HT1080 (cell line): ENCODE measurements around the gene STYK1. TPM values are rescaled to one million over a fixed set of nuclear protein-coding genes. Genes with fewer than 3 reads are reported as not detected.
"Not testable (repeated sequence)": the region's sequence is repeated elsewhere in the genome, so short reads cannot be mapped to it uniquely, and the experiment has no call there.

Experiments
- DNase-seq: peaks from one replicate; pipeline ENCODE4 v3.0.0-alpha.2; 2015; ENCODE audit warnings: low read depth
- total RNA-seq: library from RNA; depleted of rRNA; stranded (reverse); fragments of >200 nt; shearing (Covaris generic); gene quantifications from 2 replicates; pipeline ENCODE4 v1.2.3, GENCODE V29; 2014

Gene STYK1
- total RNA-seq, 1 experiment from 2014 or later = 0.69 TPM

DNA sequence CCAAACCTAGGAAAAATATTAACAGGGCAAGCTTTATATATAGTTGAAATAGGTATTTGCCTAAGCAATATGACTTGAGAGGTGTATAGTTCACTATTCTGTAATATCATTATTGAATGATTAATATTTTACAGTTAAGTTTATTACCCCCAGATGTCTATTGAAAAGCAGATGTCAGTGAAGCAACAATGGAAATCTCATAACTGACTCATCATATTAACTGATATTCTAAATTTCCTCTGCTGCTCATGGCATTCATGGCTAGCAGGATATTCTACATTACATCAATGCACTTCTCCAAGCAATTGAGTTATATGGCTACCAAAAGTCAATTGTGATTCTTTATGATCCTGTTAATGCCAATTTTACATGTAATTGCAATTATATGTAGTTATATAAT is 50.7 kb downstream of the STYK1 start:
- no peak for DNase-seq

DNA sequence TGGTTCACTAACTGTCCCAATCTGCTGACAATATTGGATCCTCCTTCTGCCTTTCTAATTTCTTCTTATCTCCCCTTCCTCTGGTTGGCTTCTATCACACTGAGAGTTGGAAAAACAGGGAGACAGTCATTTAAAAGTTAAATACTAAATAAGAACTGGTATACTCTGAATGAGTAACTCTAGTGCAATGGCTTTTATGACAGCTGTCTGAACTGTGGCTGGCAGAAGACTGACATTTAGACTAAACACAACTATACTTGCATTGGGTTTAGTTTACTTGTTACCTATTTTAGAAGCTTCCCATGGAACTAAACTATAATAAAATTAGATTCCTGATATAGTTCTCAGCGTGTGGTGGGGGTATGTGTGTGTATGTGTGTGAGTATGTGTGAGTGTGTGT is 52.6 kb downstream of the STYK1 start:
- DNase-seq = no peak

- DNase-seq = no peak
These were observed 53.6 kb downstream of the STYK1 start for GRCh38 chr12:10620078-10620779.

- DNase-seq = peak; percentile 89
These were observed 55.4 kb downstream of the STYK1 start for GRCh38 chr12:10618338-10618987.

- no peak for DNase-seq
These were observed 56.0 kb downstream of the STYK1 start for GRCh38 chr12:10617863-10618262.

- DNase-seq = no peak
These were observed 58.3 kb downstream of the STYK1 start for GRCh38 chr12:10615532-10615931.

- no peak for DNase-seq
These were observed 59.8 kb downstream of the STYK1 start for GRCh38 chr12:10614056-10614370.

GRCh38 chr12:10613349-10614055 is 60.4 kb downstream of the STYK1 start, which contains the start of gene MAGOHB:
MAGOHB (minus strand) TSS chr12:10613609; CDS start chr12:10613532, 77 bp downstream.
- DNase-seq = peak; percentile 92

GRCh38 chr12:10612984-10613348 is 60.9 kb downstream of the STYK1 start:
- no peak for DNase-seq

GRCh38 chr12:10612110-10612509 is 61.7 kb downstream of the STYK1 start:
- DNase-seq = no peak

DNA sequence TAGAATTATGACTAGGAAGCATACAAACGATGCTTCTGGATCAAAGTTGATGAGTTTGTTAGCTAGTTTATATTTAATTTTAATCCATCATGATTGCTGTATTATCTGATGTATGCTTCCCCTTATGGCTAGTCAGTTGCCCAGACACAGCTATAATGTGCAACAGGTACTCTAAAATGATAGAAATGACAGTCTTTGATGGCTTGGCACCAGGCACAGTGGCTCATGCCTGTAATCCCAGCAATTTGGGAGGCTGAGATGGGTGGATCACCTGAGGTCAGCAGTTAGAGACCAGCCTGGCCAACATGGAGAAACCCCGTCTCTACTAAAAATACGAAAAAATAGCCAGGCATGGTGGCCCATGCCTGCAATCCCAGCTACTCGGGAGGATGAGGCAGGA is 62.6 kb downstream of the STYK1 start:
- DNase-seq = not testable (repeated sequence)

DNA sequence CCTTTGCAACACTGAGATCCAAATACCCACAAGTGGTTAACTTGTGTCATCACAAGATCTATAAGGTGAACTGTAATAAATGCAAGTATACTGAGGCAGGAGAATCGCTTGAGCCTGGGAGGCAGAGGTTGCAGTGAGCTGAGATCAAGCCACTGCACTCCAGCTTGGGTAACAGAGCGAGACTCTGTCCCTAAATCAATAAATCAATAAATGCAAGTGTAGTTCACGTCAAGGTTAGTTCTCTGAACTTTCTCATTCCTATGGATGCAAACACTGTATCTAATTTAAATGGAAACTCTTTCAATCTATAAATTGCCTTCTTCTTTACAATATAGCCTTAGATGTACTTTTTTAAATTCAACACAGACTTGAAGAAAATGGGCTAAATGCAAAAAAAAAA is 63.7 kb downstream of the STYK1 start:
- DNase-seq = no peak

DNA sequence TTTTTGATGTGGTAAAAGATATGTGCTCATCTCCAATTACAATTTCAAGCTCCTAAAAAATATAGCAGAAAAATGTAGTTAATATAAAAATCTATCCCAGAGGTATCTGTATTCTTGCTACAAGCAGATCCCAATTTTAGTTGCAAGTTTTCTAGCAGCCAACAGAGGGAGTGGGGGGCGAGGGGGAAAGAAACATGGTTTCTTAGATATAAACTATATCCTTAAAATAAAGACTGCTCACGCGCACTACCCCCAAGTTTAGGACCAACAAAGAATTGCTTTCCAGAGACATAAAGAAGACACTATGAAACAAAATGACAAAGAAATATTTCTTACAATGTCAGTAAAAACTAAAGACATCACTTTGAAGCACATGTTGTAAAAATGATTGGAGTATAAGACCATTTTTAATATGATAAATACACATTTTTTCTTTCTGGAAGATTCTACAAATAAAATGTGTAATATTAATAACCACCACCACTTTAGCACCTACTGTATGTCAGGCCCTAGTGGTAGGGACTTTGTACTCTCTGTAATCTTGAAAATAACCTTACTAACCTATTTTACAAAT is 65.9 kb downstream of the STYK1 start:
- no peak for DNase-seq

GRCh38 chr12:10601860-10602259 is 72.0 kb downstream of the STYK1 start:
- no peak for DNase-seq

DNA sequence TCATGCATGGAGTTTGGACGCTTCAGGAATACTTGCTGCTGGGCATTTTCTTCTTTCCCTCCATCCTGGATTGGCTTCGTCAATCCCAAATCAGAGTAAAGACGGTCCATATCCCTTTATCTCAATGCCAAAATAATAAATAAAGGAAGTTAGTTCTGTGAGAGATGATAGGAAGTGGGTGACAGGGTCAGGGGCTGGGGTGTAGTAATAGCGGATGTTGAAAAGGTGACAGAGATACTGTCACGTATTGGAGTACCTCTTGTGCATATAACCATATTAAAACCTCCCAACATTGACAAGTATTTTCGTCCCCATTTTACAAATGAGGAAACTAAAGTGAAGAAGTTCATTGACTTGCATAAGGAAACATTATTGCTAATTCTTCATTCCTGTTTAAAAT is 72.9 kb downstream of the STYK1 start:
- DNase-seq = no peak

GRCh38 chr12:10595881-10596280 is 78.0 kb downstream of the STYK1 start:
- no peak for DNase-seq

GRCh38 chr12:10590966-10591365 is 82.9 kb downstream of the STYK1 start:
- no peak for DNase-seq

DNA sequence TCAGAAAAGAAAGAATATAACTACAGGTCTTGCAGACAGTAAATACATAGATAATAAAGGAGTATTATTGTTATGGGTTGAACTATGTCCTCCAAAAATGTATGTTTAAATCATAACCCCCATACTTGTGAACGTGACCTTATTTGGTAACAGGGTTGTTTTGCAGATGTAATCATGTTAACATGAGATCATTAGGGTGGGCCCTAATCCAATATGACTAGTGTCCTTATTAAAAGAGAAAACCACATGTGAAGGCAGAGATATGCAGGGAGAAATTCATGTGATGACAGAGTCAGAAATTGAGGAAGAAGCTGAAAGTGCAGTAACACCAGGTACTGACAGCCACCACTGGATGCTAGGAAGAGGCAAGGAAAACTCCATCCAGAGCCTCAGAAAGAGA is 89.4 kb downstream of the STYK1 start:
- DNase-seq = no peak

- no peak for DNase-seq
These were observed 91.1 kb downstream of the STYK1 start for GRCh38 chr12:10582704-10583103.

DNA sequence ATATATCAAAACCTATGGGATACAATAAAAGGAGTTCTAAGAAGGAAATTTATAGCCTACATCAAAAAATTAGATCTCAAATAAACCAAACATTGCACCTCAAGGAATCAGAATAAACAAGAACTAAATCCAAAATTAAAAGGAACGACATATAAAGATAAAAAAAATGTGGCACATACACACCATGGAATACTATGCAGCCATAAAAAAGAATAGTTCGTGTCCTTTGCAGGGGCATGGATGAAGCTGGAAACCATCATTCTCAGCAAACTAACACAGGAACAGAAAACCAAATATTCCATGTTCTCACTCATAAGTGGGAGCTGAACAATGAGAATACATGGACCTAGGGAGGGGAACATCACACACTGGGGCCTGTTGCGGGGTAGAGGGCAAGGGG is 91.7 kb downstream of the STYK1 start:
- not testable (repeated sequence) for DNase-seq

DNA sequence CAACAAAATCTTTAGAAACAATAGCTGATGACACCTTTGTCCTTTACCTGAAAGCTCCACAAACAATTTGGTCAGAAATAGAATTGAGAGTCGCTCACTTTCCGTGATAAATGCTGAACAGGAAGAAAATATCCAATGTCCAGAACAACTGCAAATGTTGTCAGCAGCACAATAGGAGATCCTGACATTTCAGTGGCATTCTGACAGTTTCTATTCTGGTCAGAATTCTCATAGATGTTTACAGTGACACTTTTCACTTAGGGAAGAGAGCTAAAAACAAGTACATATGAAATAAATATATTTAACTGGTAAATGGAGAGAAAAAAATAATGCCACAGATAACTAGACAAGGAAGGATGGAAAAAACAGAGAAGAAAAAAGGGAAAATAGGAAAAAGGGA is 99.5 kb downstream of the STYK1 start:
- DNase-seq = no peak

GRCh38 chr12:10572021-10572490 is 101.8 kb downstream of the STYK1 start:
- peak; percentile 17 for DNase-seq
